DOHH2 (cell line): ENCODE data around the gene ATAD3C.

ENCODE experiments used
- H3F3A ChIP-seq: fragments of 200-600 bp; sonication (generic), shearing (Covaris generic); 2 replicates; pipeline ENCODE4 v1.6.0; 2016; ENCODE audit warnings: antibody characterized with exemption, mild to moderate bottlenecking; ENCODE audit not compliant: control insufficient read depth, insufficient read depth
- H3K27ac ChIP-seq: fragments of 200-600 bp; sonication (generic); 2 replicates; pipeline ENCODE4 v1.5.1; 2014; ENCODE audit warnings: low read depth, mild to moderate bottlenecking, low read length, moderate library complexity
- H3K27me3 ChIP-seq: fragments of 200-600 bp; sonication (generic); 2 replicates; pipeline ENCODE4 v1.6.1; 2014; ENCODE audit warnings: mild to moderate bottlenecking, low read length, mixed read lengths; ENCODE audit not compliant: control insufficient read depth
- H3K36me3 ChIP-seq: fragments of 200-600 bp; sonication (generic); 2 replicates; pipeline ENCODE4 v1.6.1; 2014; ENCODE audit warnings: mild to moderate bottlenecking, low read length, moderate library complexity, mixed read lengths; ENCODE audit not compliant: control insufficient read depth
- H3K4me1 ChIP-seq: fragments of 200-600 bp; sonication (generic); 2 replicates; pipeline ENCODE4 v1.6.1; 2014; ENCODE audit warnings: mild to moderate bottlenecking, low read length, mixed read lengths; ENCODE audit not compliant: control insufficient read depth
- H3K4me2 ChIP-seq: fragments of 200-600 bp; sonication (generic); 2 replicates; pipeline ENCODE4 v1.6.0; 2014; ENCODE audit warnings: mild to moderate bottlenecking, low read length, moderate library complexity
- H3K4me3 ChIP-seq: fragments of 200-600 bp; sonication (generic); 2 replicates; pipeline ENCODE4 v1.5.1; 2014; ENCODE audit warnings: mild to moderate bottlenecking, low read length, mixed read lengths
- H3K79me2 ChIP-seq: fragments of 200-600 bp; sonication (generic); 2 replicates; pipeline ENCODE4 v1.6.1; 2014; ENCODE audit warnings: mild to moderate bottlenecking, low read length, mixed read lengths; ENCODE audit not compliant: control insufficient read depth
- H3K9me2 ChIP-seq: fragments of 200-600 bp; sonication (generic); replicated peaks from 2 replicates; pipeline ENCODE4 v1.6.1; 2014; ENCODE audit warnings: mild to moderate bottlenecking, low read length, mixed read lengths; ENCODE audit not compliant: control insufficient read depth
- H3K9me3 ChIP-seq: fragments of 200-600 bp; sonication (generic); 2 replicates; pipeline ENCODE4 v1.6.1; 2014; ENCODE audit warnings: antibody characterized with exemption, low read length, mixed read lengths; ENCODE audit not compliant: control insufficient read depth, insufficient read depth
- H4K20me1 ChIP-seq: fragments of 200-600 bp; sonication (generic); 2 replicates; pipeline ENCODE4 v1.6.0; 2014; ENCODE audit warnings: low read depth, mild to moderate bottlenecking, antibody characterized with exemption, low read length, moderate library complexity; ENCODE audit not compliant: control insufficient read depth, insufficient read depth
- EZH2phosphoT487 ChIP-seq: fragments of 200-600 bp; sonication (generic); IDR thresholded peaks from 2 replicates; pipeline ENCODE4 v1.6.1; 2017; ENCODE audit warnings: borderline replicate concordance, mild to moderate bottlenecking, antibody characterized with exemption, low read length, moderate library complexity, mixed read lengths
- TF ChIP-seq, protein P1 (sequence below): fragments of 200-600 bp; sonication (generic); IDR thresholded peaks from one replicate; pipeline ENCODE4 v1.5.1; 2014; ENCODE audit warnings: antibody characterized with exemption, mild to moderate bottlenecking, low read depth, low read length; ENCODE audit not compliant: poor library complexity, severe bottlenecking

Gene ATAD3C

DNA sequence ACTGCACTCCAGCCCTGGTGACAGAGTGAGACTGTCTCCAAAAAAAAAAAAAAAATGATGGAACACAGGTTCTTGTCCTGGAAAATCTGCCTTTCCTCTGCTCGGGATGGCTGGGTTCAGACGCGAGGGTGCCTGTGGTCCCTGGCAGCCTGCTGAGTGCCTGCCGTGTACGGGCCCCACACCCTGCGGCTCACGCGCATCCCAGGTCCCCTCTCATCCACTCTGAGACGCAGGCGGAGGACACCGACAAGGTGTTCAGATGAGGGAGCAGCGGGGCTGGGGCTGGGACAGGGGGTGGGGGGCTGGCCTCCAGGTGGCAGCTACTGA, 24.1 kb upstream of the ATAD3C start:
- no peaks in the 10 kb centered on the region for H3K4me1 ChIP-seq
- H4K20me1 ChIP-seq = 0 out of 2 replicates have a peak, but pooled peaks cover 3% of the 10 kb centered on the region
- no peaks in the 10 kb centered on the region for H3K9me3 ChIP-seq
- no peak overlapping the region for H3K27ac ChIP-seq
- TF ChIP-seq EZH2phosphoT487 = no peak
- TF ChIP-seq, protein P1, sequence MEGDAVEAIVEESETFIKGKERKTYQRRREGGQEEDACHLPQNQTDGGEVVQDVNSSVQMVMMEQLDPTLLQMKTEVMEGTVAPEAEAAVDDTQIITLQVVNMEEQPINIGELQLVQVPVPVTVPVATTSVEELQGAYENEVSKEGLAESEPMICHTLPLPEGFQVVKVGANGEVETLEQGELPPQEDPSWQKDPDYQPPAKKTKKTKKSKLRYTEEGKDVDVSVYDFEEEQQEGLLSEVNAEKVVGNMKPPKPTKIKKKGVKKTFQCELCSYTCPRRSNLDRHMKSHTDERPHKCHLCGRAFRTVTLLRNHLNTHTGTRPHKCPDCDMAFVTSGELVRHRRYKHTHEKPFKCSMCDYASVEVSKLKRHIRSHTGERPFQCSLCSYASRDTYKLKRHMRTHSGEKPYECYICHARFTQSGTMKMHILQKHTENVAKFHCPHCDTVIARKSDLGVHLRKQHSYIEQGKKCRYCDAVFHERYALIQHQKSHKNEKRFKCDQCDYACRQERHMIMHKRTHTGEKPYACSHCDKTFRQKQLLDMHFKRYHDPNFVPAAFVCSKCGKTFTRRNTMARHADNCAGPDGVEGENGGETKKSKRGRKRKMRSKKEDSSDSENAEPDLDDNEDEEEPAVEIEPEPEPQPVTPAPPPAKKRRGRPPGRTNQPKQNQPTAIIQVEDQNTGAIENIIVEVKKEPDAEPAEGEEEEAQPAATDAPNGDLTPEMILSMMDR = no peak
- no peaks in the 10 kb centered on the region for H3K9me2 ChIP-seq
- no peaks in the 10 kb centered on the region for H3F3A ChIP-seq
- H3K79me2 ChIP-seq = no peaks in the 10 kb centered on the region
- no peaks in the 10 kb centered on the region for H3K36me3 ChIP-seq
- no peak overlapping the region for H3K4me3 ChIP-seq
- H3K4me2 ChIP-seq = no peak overlapping the region
- H3K27me3 ChIP-seq = peaks cover 25% of the 10 kb centered on the region

- Histone ChIP-seq H3K79me2 (no peaks in the 10 kb centered on the region), H3K27me3 (peaks cover 27% of the 10 kb centered on the region), H3F3A (no peaks in the 10 kb centered on the region), H4K20me1 (0 out of 2 replicates have a peak, but pooled peaks cover 3% of the 10 kb centered on the region), H3K9me3 (no peaks in the 10 kb centered on the region), H3K4me2 (no peak overlapping the region), H3K27ac (no peak overlapping the region), H3K4me3 (no peak overlapping the region), H3K36me3 (no peaks in the 10 kb centered on the region), H3K4me1 (no peaks in the 10 kb centered on the region), H3K9me2 (no peaks in the 10 kb centered on the region)
- no peak for TF ChIP-seq EZH2phosphoT487
- TF ChIP-seq, protein P1 = no peak
Observed at GRCh38 chr1:1425753-1426495, 23.6 kb upstream of the ATAD3C start.

GRCh38 chr1:1426496-1427105, 22.9 kb upstream of the ATAD3C start:
- H3K4me3 ChIP-seq = no peak overlapping the region
- H3K9me2 ChIP-seq = no peaks in the 10 kb centered on the region
- H3K36me3 ChIP-seq = no peaks in the 10 kb centered on the region
- no peaks in the 10 kb centered on the region for H3K79me2 ChIP-seq
- H3K9me3 ChIP-seq = no peaks in the 10 kb centered on the region
- no peak for TF ChIP-seq EZH2phosphoT487
- TF ChIP-seq, protein P1 = no peak
- H3K27ac ChIP-seq = no peak overlapping the region
- H3K27me3 ChIP-seq = peaks cover 27% of the 10 kb centered on the region
- no peaks in the 10 kb centered on the region for H3F3A ChIP-seq
- no peak overlapping the region for H3K4me2 ChIP-seq
- H4K20me1 ChIP-seq = 0 out of 2 replicates have a peak, but pooled peaks cover 3% of the 10 kb centered on the region
- H3K4me1 ChIP-seq = no peaks in the 10 kb centered on the region
